HG03045 (cell line): Measurements from ENCODE around the gene TMEM255A.

Experiments
- ATAC-seq: cut with Tn5 transposase; IDR thresholded peaks from one replicate; pipeline ENCODE4 v1.9.1; 2021; ENCODE audit warnings: mild to moderate bottlenecking, moderate library complexity; ENCODE audit not compliant: unreplicated experiment

TMEM255A gene

GRCh38 chrX:120269373-120270035 is 41.8 kb downstream of the TMEM255A start:
- no peak for ATAC-seq

- ATAC-seq, result no peak
Measured at GRCh38 chrX:120264341-120264740, 46.9 kb downstream of the TMEM255A start.

GRCh38 chrX:120262859-120263708 is 48.2 kb downstream of the TMEM255A start:
- ATAC-seq, result no peak

GRCh38 chrX:120260369-120260768 is 50.9 kb downstream of the TMEM255A start:
- no peak for ATAC-seq

- no peak for ATAC-seq
Measured at GRCh38 chrX:120253784-120254183, 57.5 kb downstream of the TMEM255A start.

GRCh38 chrX:120251471-120252011 is 59.7 kb downstream of the TMEM255A start:
- no peak for ATAC-seq

- ATAC-seq, result peak; percentile 99
Measured at GRCh38 chrX:120250522-120251271, 60.6 kb downstream of the TMEM255A start, which contains the start of gene ZBTB33. TSS of gene ZBTB33 (plus strand) at chrX:120250812. CDS start at chrX:120253416, 2,604 bp downstream.

GRCh38 chrX:120244735-120245498 is 66.3 kb downstream of the TMEM255A start:
- peak; percentile 80 for ATAC-seq

- peak; percentile 41 for ATAC-seq
Measured at GRCh38 chrX:120244395-120244734, 66.9 kb downstream of the TMEM255A start.

- ATAC-seq, result no peak
Measured at GRCh38 chrX:120242813-120243212, 68.4 kb downstream of the TMEM255A start.

- ATAC-seq, result no peak
Measured at GRCh38 chrX:120238933-120239332, 72.3 kb downstream of the TMEM255A start.

- no peak for ATAC-seq
Measured at GRCh38 chrX:120236687-120237479, 74.4 kb downstream of the TMEM255A start.

- ATAC-seq, result no peak
Measured at GRCh38 chrX:120235284-120235683, 76.0 kb downstream of the TMEM255A start.

GRCh38 chrX:120228187-120228908 is 82.9 kb downstream of the TMEM255A start:
- ATAC-seq, result no peak

GRCh38 chrX:120224388-120224787 is 86.9 kb downstream of the TMEM255A start:
- ATAC-seq, result no peak

- ATAC-seq, result no peak
Measured at GRCh38 chrX:120223374-120223773, 87.9 kb downstream of the TMEM255A start.

- ATAC-seq, result peak; percentile 61
Measured at GRCh38 chrX:120213438-120214265, 97.6 kb downstream of the TMEM255A start.
